ENCODE measurements around the gene GNPTAB.

The GNPTAB gene

GRCh38 chr12:101729842-101730241, 100.9 kb downstream of the GNPTAB start:
- no peak for DNase-seq

- no peak for DNase-seq
Observed at GRCh38 chr12:101727098-101727497, 103.7 kb downstream of the GNPTAB start.

GRCh38 chr12:101722392-101722791, 108.4 kb downstream of the GNPTAB start:
- no peak for DNase-seq

GRCh38 chr12:101720118-101720517, 110.6 kb downstream of the GNPTAB start:
- DNase-seq = no peak

GRCh38 chr12:101719566-101719965, 111.2 kb downstream of the GNPTAB start:
- no peak for DNase-seq

GRCh38 chr12:101714877-101715444, 115.8 kb downstream of the GNPTAB start:
- DNase-seq = no peak

- no peak for DNase-seq
Observed at GRCh38 chr12:101713930-101714329, 116.8 kb downstream of the GNPTAB start.

GRCh38 chr12:101713059-101713682, 117.6 kb downstream of the GNPTAB start:
- DNase-seq = no peak

GRCh38 chr12:101710288-101710687, 120.5 kb downstream of the GNPTAB start:
- DNase-seq = no peak

- no peak for DNase-seq
Observed at GRCh38 chr12:101707131-101707782, 123.5 kb downstream of the GNPTAB start.

- DNase-seq = no peak
Observed at GRCh38 chr12:101706403-101706802, 124.4 kb downstream of the GNPTAB start.

GRCh38 chr12:101703487-101703886, 127.3 kb downstream of the GNPTAB start:
- no peak for DNase-seq

GRCh38 chr12:101700299-101700820, 130.4 kb downstream of the GNPTAB start:
- DNase-seq = no peak

GRCh38 chr12:101698800-101699347, 131.9 kb downstream of the GNPTAB start:
- no peak for DNase-seq

- DNase-seq = peak; percentile 15
Observed at GRCh38 chr12:101697930-101698799, 132.6 kb downstream of the GNPTAB start.

- DNase-seq = peak; percentile 60
Observed at GRCh38 chr12:101697197-101697929, 133.4 kb downstream of the GNPTAB start, which contains the start of gene CHPT1. TSS of gene CHPT1 (plus strand) at chr12:101697640. CDS start at chr12:101697862, 222 bp downstream.

GRCh38 chr12:101696251-101697196, 134.2 kb downstream of the GNPTAB start:
- DNase-seq = peak; percentile 15

- DNase-seq = no peak
Observed at GRCh38 chr12:101695706-101696105, 135.1 kb downstream of the GNPTAB start.
